ENCODE data around the gene WDR64. TPM values are rescaled to one million over a fixed set of nuclear protein-coding genes. Genes with fewer than 3 reads are reported as not detected.

WDR64 gene
- total and polyA plus RNA-seq, 2 of the 13 experiments (the other 11 are each of a cell fraction or from before 2014, with no cell fraction given) = not detected

DNA sequence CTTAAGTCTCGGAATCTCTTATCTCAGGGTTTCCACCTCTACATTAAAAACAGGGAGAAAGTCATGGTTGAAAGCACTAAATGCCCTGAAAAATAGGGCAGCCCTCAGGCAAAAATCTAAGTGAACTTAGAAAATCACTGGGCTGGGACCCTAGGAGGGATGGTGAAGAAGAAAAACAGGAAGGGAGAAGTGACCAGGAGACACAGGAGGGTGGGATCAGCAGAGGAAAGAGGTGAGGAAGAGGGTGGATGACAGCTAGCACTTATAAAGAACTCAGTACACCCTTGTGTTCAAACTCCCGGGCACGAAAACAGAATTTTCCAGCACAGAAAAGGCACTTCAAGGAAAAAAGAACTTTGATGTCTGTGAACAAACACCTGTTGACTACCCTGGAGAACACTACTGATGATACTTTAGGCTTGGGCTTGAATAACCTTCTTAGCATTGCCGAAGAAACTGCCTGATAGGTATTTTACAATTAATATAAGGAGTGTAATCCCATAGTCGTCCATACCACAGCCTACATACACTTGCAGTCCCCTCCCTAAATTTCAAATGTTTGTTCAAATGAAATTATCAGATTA lies 13.9 kb upstream of the WDR64 start (continued):
- TF ChIP-seq FOXJ3 (CRISPR knock-in tag; IDR thresholded peaks at IDR 0.05; ENCODE audit: borderline replicate concordance) = no peak

DNA sequence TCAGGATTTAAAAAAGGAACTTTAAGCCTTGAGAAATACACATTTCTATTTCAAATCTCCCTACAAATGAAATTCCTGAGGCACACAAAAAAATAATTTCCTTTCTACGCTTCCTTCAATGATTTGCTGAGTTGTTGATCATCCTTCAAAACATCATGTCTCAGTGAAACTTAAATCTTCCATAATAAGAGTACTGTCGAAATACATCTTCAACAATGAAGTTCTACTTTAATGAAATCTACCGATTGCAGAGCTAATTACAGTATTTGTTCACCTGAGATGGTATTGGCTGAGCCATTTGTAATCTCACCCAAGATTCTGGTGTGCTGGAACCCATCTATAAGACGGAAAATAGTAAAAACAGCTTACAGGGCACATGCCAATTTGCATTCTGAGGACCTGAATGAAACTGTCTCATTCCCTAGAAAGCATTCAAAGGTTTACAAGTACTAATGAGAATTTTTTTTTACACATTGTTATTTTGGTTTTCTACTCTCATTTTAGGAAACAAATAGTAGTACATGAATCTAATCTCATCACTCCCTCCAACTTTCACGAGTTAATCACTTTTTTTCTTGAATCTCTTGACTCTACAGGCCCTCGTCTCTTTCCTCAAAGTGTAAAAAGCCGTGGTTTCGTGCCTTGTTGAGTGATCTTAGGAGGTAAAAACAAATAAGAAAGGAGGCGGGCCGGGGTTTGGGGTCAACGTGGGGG lies 13.0 kb upstream of the WDR64 start:
- H3K36me3 ChIP-seq (replicated peaks in 1 of 2; ENCODE audit: control insufficient read depth in 1 of 2, insufficient read depth in 2 of 2, low read length in 2 of 2) = peaks cover 0 to 18% of the 10 kb centered on the region in 2 experiments; a peak in 4 of 5 replicates
- ChIA-PET CTCF (ENCODE audit: low intra/inter-chr PET ratio, low total read pairs) (no interaction called here), POLR2A (no interaction called here)
- peak overlapping the region; percentile 91 for H3K27ac ChIP-seq (ENCODE audit: extremely low read length, insufficient read depth, low read length)
- H3K4me2 ChIP-seq (ENCODE audit: low read depth, low read length) = peak overlapping the region; percentile 77
- intact Hi-C loops (cut with micrococcal nuclease; ENCODE audit: unreplicated experiment) = no loop called here
- H3K9ac ChIP-seq (ENCODE audit: insufficient read depth, low read depth, low read length) = peak overlapping the region; percentile 96
- no peak for ATAC-seq
- no peaks in the 10 kb centered on the region for H3K9me3 ChIP-seq (ENCODE audit: low read length)
- 0 out of 2 replicates have a peak, but pooled peaks have one; percentile 39 for TF ChIP-seq NR2F2 (IDR thresholded peaks at IDR 0.05; ENCODE audit: borderline replicate concordance, low read depth)
- no peak for TF ChIP-seq ZNF546 (CRISPR knock-in tag; conservative IDR thresholded peaks at IDR 0.05)
- peak; percentile 9 for TF ChIP-seq ASH2L (IDR thresholded peaks at IDR 0.05; ENCODE audit: insufficient read length, low read depth, low read length)
- TF ChIP-seq PHF8 (CRISPR knock-in tag; IDR thresholded peaks at IDR 0.05) = peak; percentile 7; the same call in 1 of the 2 replicates
- TF ChIP-seq, protein P1, sequence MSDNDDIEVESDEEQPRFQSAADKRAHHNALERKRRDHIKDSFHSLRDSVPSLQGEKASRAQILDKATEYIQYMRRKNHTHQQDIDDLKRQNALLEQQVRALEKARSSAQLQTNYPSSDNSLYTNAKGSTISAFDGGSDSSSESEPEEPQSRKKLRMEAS (IDR thresholded peaks at IDR 0.05) = 0 out of 2 replicates have a peak, but pooled peaks have one; percentile 19
- 0 out of 2 replicates have a peak, but pooled peaks have one; percentile 9 for TF ChIP-seq KMT2B (CRISPR knock-in tag; IDR thresholded peaks at IDR 0.05)
- TF ChIP-seq, protein P2, sequence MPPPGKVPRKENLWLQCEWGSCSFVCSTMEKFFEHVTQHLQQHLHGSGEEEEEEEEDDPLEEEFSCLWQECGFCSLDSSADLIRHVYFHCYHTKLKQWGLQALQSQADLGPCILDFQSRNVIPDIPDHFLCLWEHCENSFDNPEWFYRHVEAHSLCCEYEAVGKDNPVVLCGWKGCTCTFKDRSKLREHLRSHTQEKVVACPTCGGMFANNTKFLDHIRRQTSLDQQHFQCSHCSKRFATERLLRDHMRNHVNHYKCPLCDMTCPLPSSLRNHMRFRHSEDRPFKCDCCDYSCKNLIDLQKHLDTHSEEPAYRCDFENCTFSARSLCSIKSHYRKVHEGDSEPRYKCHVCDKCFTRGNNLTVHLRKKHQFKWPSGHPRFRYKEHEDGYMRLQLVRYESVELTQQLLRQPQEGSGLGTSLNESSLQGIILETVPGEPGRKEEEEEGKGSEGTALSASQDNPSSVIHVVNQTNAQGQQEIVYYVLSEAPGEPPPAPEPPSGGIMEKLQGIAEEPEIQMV (CRISPR knock-in tag; IDR thresholded peaks at IDR 0.05; ENCODE audit: low read depth) = no peak
- in situ Hi-C loops (cut with HindIII; ENCODE audit: extremely low pct_ligation_motif_present, low pct_unique_long_range_greater_than_20kb) = loop anchor here (10.0 kb wide), 1 partner anchor 114 kb away; no protein-coding TSS in a partner anchor
- WGBS (ENCODE audit: low lambda C conversion rate) = 16% methylated on average over 11 of the region's 11 CpGs
- FAIRE-seq = no peak
- H3K27me3 ChIP-seq (ENCODE audit: control insufficient read depth in 1 of 2, insufficient read depth in 2 of 2, low read length in 2 of 2) = no peaks in the 10 kb centered on the region; a peak in 1 of 5 replicates
- DNase-seq (ENCODE audit: low spot score) = no peak
- H3K4me1 ChIP-seq (ENCODE audit: insufficient read depth, low read length) = peaks cover 47% of the 10 kb centered on the region
- H3K4me3 ChIP-seq (replicated peaks in 1 of 3; ENCODE audit: insufficient read depth in 1 of 3, low read depth in 2 of 3, low read length in 3 of 3) = peak overlapping the region; percentile 85 to 100 (median 99)
- H4K20me1 ChIP-seq (ENCODE audit: insufficient read depth, low read length) = peaks cover 6% of the 10 kb centered on the region; the same call in 1 of the 2 replicates
- peaks cover 24% of the 10 kb centered on the region for H3K79me2 ChIP-seq (ENCODE audit: insufficient read depth, low read length)
- BruUV-seq (replicated peaks) = TSS peak; percentile 58
- H2AFZ ChIP-seq (ENCODE audit: low read length) = no peak overlapping the region
